Neural progenitor cell (in vitro differentiated cells): ENCODE data around the gene GNL3L. TPM values are rescaled to one million over a fixed set of nuclear protein-coding genes. Genes with fewer than 3 reads are reported as not detected.
"Not testable (repeated sequence)": the region's sequence is repeated elsewhere in the genome, so short reads cannot be mapped to it uniquely, and the experiment has no call there.

Experiments
- DNase-seq: peaks from one replicate; pipeline ENCODE4 v3.0.0-alpha.2; 2016; ENCODE audit warnings: low spot score
- H2AFZ ChIP-seq: fragments of 200-600 bp; sonication (generic); replicated peaks from 2 replicates; pipeline ENCODE4 v1.6.1; 2016; ENCODE audit warnings: antibody characterized with exemption
- H3F3A ChIP-seq: fragments of 200-600 bp; sonication (generic); 2 replicates; pipeline ENCODE4 v1.6.1; 2016; ENCODE audit warnings: antibody characterized with exemption, low read depth
- H3K27ac ChIP-seq: fragments of 200-600 bp; sonication (generic); 2 replicates; pipeline ENCODE4 v1.5.1; 2016; ENCODE audit warnings: mild to moderate bottlenecking
- H3K27me3 ChIP-seq: fragments of 200-600 bp; sonication (generic); 2 replicates; pipeline ENCODE4 v1.6.1; 2016; ENCODE audit warnings: mild to moderate bottlenecking, moderate library complexity
- H3K36me3 ChIP-seq: fragments of 200-600 bp; sonication (generic); 2 replicates; pipeline ENCODE4 v1.5.1; 2016
- H3K4me1 ChIP-seq: fragments of 200-600 bp; sonication (generic); 2 replicates; pipeline ENCODE4 v1.6.1; 2016; ENCODE audit warnings: mixed run types
- H3K4me2 ChIP-seq: fragments of 200-600 bp; sonication (generic); 2 replicates; pipeline ENCODE4 v1.6.1; 2016
- H3K4me3 ChIP-seq: fragments of 200-600 bp; sonication (generic); 2 replicates; pipeline ENCODE4 v1.5.1; 2016
- H3K79me2 ChIP-seq: fragments of 200-600 bp; sonication (generic); 2 replicates; pipeline ENCODE4 v1.6.1; 2016; ENCODE audit warnings: low read depth
- H3K9ac ChIP-seq: fragments of 200-600 bp; sonication (generic); 2 replicates; pipeline ENCODE4 v1.6.1; 2016
- H3K9me3 ChIP-seq: fragments of 200-600 bp; sonication (generic); 2 replicates; pipeline ENCODE4 v1.5.1; 2016; ENCODE audit warnings: low read depth
- H4K20me1 ChIP-seq: fragments of 200-600 bp; sonication (generic); 2 replicates; pipeline ENCODE4 v1.6.1; 2016; ENCODE audit warnings: low read depth
- H3K27ac Mint-ChIP-seq: 3 replicates; pipeline ENCODE4 v1.8.0; 2021; ENCODE audit warnings: mixed read lengths
- H3K27me3 Mint-ChIP-seq: 2 replicates; pipeline ENCODE4 v1.8.0; 2022; ENCODE audit warnings: low read depth, mild to moderate bottlenecking, inconsistent platforms, moderate library complexity, mixed read lengths; ENCODE audit not compliant: insufficient read depth
- H3K36me3 Mint-ChIP-seq: 3 replicates; pipeline ENCODE4 v1.8.0; 2021; ENCODE audit warnings: mixed read lengths
- H3K4me1 Mint-ChIP-seq: 3 replicates; pipeline ENCODE4 v1.8.0; 2021; ENCODE audit warnings: mixed read lengths
- H3K4me3 Mint-ChIP-seq: 3 replicates; pipeline ENCODE4 v1.8.0; 2021; ENCODE audit warnings: mild to moderate bottlenecking, moderate library complexity, mixed read lengths
- H3K9me3 Mint-ChIP-seq: 3 replicates; pipeline ENCODE4 v1.8.0; 2020; ENCODE audit warnings: mixed read lengths
- EZH2 ChIP-seq: fragments of 200-600 bp; sonication (generic); IDR thresholded peaks from 2 replicates; pipeline ENCODE4 v1.6.1; 2017; ENCODE audit warnings: antibody characterized with exemption, mild to moderate bottlenecking, moderate library complexity
- EZH2phosphoT487 ChIP-seq: fragments of 200-600 bp; sonication (generic); IDR thresholded peaks from 2 replicates; pipeline ENCODE4 v1.6.1; 2017; ENCODE audit warnings: antibody characterized with exemption
- total RNA-seq: library from RNA; depleted of rRNA; stranded (reverse); fragments of >200 nt; gene quantifications from 2 replicates; pipeline ENCODE4 v1.2.3, GENCODE V29; 2015; ENCODE audit warnings: low replicate concordance
- TF ChIP-seq, protein P1 (sequence below): fragments of 200-600 bp; sonication (generic); IDR thresholded peaks from 2 replicates; pipeline ENCODE4 v1.5.1; 2017; ENCODE audit warnings: antibody characterized with exemption, mild to moderate bottlenecking

Gene GNL3L
- total RNA-seq, 1 donor from 2014 or later: 19.3 TPM

GRCh38 chrX:54530357-54530900 is 410 bp downstream of the GNL3L start:
- Mint-ChIP-seq H3K27me3 (peaks cover 5% of the 10 kb centered on the region), H3K4me3 (peak overlapping the region; percentile 92), H3K27ac (peak overlapping the region; percentile 25), H3K36me3 (peaks cover 2% of the 10 kb centered on the region), H3K9me3 (peaks cover 17% of the 10 kb centered on the region), H3K4me1 (peaks cover 13% of the 10 kb centered on the region)
- no peak for TF ChIP-seq EZH2phosphoT487
- no peak for TF ChIP-seq EZH2
- TF ChIP-seq, protein P1, sequence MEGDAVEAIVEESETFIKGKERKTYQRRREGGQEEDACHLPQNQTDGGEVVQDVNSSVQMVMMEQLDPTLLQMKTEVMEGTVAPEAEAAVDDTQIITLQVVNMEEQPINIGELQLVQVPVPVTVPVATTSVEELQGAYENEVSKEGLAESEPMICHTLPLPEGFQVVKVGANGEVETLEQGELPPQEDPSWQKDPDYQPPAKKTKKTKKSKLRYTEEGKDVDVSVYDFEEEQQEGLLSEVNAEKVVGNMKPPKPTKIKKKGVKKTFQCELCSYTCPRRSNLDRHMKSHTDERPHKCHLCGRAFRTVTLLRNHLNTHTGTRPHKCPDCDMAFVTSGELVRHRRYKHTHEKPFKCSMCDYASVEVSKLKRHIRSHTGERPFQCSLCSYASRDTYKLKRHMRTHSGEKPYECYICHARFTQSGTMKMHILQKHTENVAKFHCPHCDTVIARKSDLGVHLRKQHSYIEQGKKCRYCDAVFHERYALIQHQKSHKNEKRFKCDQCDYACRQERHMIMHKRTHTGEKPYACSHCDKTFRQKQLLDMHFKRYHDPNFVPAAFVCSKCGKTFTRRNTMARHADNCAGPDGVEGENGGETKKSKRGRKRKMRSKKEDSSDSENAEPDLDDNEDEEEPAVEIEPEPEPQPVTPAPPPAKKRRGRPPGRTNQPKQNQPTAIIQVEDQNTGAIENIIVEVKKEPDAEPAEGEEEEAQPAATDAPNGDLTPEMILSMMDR: no peak
- Histone ChIP-seq H3K9me3 (peaks cover 6% of the 10 kb centered on the region), H3K9ac (peak overlapping the region; percentile 69), H2AFZ (peak overlapping the region; percentile 65), H3F3A (no peaks in the 10 kb centered on the region), H3K4me2 (peak overlapping the region; percentile 80), H4K20me1 (no peaks in the 10 kb centered on the region), H3K79me2 (peaks cover 52% of the 10 kb centered on the region), H3K27ac (peak overlapping the region; percentile 15), H3K27me3 (no peaks in the 10 kb centered on the region), H3K36me3 (no peaks in the 10 kb centered on the region), H3K4me3 (peak overlapping the region; percentile 59), H3K4me1 (no peaks in the 10 kb centered on the region)
- DNase-seq: no peak

DNA sequence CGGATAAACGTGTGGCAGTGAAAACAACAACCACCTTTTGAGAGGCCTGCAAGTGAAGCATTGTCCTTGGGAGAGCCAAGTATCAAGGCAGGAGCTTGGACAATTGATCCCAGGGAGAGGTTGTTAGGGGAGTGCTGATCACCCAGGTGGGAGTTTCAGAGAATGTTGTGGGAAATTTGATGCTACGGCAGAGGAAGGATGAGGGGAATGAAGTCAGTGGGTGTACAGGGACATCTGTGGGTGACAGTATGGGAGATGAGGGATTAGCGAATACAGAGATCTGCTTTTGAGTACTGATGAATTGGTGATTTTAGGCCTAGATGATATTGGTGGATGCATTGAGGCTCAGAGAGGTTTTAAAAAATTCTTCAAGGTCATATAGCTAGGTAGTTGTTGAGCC is 4.3 kb downstream of the GNL3L start:
- DNase-seq: no peak
- H3K27me3 Mint-ChIP-seq: peaks cover 5% of the 10 kb centered on the region
- no peaks in the 10 kb centered on the region for H4K20me1 ChIP-seq
- no peaks in the 10 kb centered on the region for H3K27me3 ChIP-seq
- H3K4me3 Mint-ChIP-seq: no peak overlapping the region
- peaks cover 73% of the 10 kb centered on the region for H3K79me2 ChIP-seq
- H3F3A ChIP-seq: no peaks in the 10 kb centered on the region
- H3K4me2 ChIP-seq: no peak overlapping the region
- H3K4me3 ChIP-seq: no peak overlapping the region
- TF ChIP-seq, protein P1: no peak
- no peak for TF ChIP-seq EZH2
- no peak for TF ChIP-seq EZH2phosphoT487
- no peak overlapping the region for H3K27ac ChIP-seq
- peaks cover 5% of the 10 kb centered on the region for H3K36me3 Mint-ChIP-seq
- H3K4me1 ChIP-seq: no peaks in the 10 kb centered on the region
- no peak overlapping the region for H3K27ac Mint-ChIP-seq
- H3K9ac ChIP-seq: no peak overlapping the region
- peaks cover 6% of the 10 kb centered on the region for H3K36me3 ChIP-seq
- peaks cover 2% of the 10 kb centered on the region for H3K9me3 Mint-ChIP-seq
- no peaks in the 10 kb centered on the region for H3K9me3 ChIP-seq
- H2AFZ ChIP-seq: no peak overlapping the region
- peaks cover 5% of the 10 kb centered on the region for H3K4me1 Mint-ChIP-seq

DNA sequence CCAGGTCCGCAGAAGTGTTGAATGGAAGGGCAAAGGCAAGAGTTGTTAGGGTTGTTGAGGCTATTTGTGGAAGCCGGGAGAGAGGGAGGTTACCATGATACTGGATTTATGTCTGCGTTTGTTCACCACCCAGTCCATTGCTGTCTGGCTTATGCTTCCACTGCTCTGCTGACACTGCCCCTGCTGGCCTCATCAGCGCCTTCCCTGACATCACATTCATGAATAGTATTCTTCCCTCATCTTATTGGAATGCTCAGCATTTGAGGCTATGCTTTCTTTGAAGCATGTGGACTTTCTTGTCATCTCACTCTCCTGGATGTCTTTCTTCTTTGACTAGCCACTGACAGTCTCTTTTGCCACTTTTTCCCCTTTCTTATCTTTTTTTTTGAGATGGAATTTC is 10.3 kb downstream of the GNL3L start:
- Histone ChIP-seq H3F3A (no peaks in the 10 kb centered on the region), H3K79me2 (peaks cover 22% of the 10 kb centered on the region), H3K27me3 (no peaks in the 10 kb centered on the region), H3K9ac (no peak overlapping the region), H4K20me1 (no peaks in the 10 kb centered on the region), H3K9me3 (no peaks in the 10 kb centered on the region), H3K4me3 (no peak overlapping the region), H3K36me3 (peaks cover 6% of the 10 kb centered on the region), H2AFZ (no peak overlapping the region), H3K4me2 (no peak overlapping the region), H3K4me1 (no peaks in the 10 kb centered on the region), H3K27ac (no peak overlapping the region)
- no peaks in the 10 kb centered on the region for H3K4me1 Mint-ChIP-seq
- no peaks in the 10 kb centered on the region for H3K27me3 Mint-ChIP-seq
- H3K36me3 Mint-ChIP-seq: peaks cover 17% of the 10 kb centered on the region
- DNase-seq: no peak
- TF ChIP-seq, protein P1: no peak
- no peak for TF ChIP-seq EZH2phosphoT487
- no peak overlapping the region for H3K27ac Mint-ChIP-seq
- H3K9me3 Mint-ChIP-seq: peaks cover 10% of the 10 kb centered on the region
- no peak overlapping the region for H3K4me3 Mint-ChIP-seq

DNA sequence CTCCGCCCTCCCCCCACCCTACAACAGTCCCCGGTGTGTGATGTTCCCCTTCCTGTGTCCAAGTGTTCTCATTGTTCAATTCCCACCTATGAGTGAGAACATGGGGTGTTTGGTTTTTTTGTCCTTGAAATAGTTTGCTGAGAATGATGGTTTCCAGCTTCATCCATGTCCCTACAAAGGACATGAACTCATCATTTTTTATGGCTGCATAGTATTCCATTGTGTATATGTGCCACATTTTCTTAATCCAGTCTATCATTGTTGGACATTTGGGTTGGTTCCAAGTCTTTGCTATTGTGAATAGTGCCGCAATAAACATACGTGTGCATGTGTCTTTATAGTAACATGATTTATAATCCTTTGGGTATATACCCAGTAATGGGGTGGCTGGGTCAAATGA is 12.2 kb downstream of the GNL3L start:
- not testable (repeated sequence) for H3K9me3 Mint-ChIP-seq, DNase-seq, H3K4me3 ChIP-seq, H3K4me3 Mint-ChIP-seq, H3F3A ChIP-seq, H4K20me1 ChIP-seq, H3K27ac ChIP-seq, H3K9me3 ChIP-seq, H3K27me3 ChIP-seq, H3K27ac Mint-ChIP-seq, H3K27me3 Mint-ChIP-seq, H3K4me2 ChIP-seq, H2AFZ ChIP-seq, H3K9ac ChIP-seq, H3K79me2 ChIP-seq, H3K4me1 Mint-ChIP-seq, H3K4me1 ChIP-seq, H3K36me3 ChIP-seq
- H3K36me3 Mint-ChIP-seq: peaks cover 17% of the 10 kb centered on the region
